GM20000 (cell line): ENCODE results near the gene NDUFB6.
A peak's percentile ranks its signal among the peaks of the same experiment; 100 is the strongest.

Experiments used
- DNase-seq: peaks from one replicate; pipeline ENCODE4 v3.0.0; 2012; ENCODE audit warnings: low spot score
- CTCF ChIP-seq: IDR thresholded peaks from 2 replicates; pipeline ENCODE4 v1.5.1; 2012; ENCODE audit warnings: mild to moderate bottlenecking, control low read depth; ENCODE audit errors: extremely low read depth, missing control alignments

Gene NDUFB6

GRCh38 chr9:32590898-32591297 lies 17.9 kb upstream of the NDUFB6 start:
- DNase-seq = no peak
- TF ChIP-seq CTCF = no peak

- no peak for TF ChIP-seq CTCF
Measured at GRCh38 chr9:32590476-32590875, 17.5 kb upstream of the NDUFB6 start.

GRCh38 chr9:32589083-32589723 lies 16.2 kb upstream of the NDUFB6 start:
- peak; percentile 28 for TF ChIP-seq CTCF
- DNase-seq = peak; percentile 55

More at GRCh38 chr9:32590476-32590875, 17.5 kb upstream of the NDUFB6 start:
- no peak for DNase-seq

- no peak for TF ChIP-seq CTCF
- DNase-seq = no peak
Measured at GRCh38 chr9:32587901-32588300, 14.9 kb upstream of the NDUFB6 start.

GRCh38 chr9:32584784-32585183 lies 11.8 kb upstream of the NDUFB6 start:
- no peak for DNase-seq
- no peak for TF ChIP-seq CTCF

- DNase-seq = peak; percentile 39
- no peak for TF ChIP-seq CTCF
Measured at GRCh38 chr9:32581512-32582143, 8.7 kb upstream of the NDUFB6 start.

GRCh38 chr9:32580631-32581300 lies 7.8 kb upstream of the NDUFB6 start:
- no peak for TF ChIP-seq CTCF
- no peak for DNase-seq
